Raji (cell line): ENCODE data around the gene ANKH.

Experiments used
- POLR2A ChIP-seq: IDR thresholded peaks from 2 replicates; pipeline ENCODE4 v1.6.1; 2011; ENCODE audit warnings: low read depth, low read length, control low read depth; ENCODE audit not compliant: insufficient read depth

The ANKH gene

DNA sequence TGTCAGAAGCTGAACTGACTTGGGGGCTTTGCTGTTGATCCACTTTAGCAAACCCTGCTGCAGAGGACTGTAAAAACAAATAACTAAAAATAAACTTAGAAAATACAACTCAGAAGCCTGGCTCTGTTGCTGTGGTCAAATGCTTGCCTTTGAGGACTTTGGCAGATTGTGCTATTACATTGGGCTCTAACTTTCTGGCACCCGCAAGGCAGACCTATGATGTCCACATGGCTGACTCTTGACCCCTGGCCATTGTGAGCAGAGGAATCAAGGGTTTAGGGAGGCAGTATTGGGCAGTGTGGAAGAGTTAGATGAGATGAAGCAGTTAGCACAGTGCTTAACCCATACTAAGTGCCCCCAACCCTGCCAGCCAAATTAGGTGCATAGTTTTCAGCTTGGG is 173.1 kb downstream of the ANKH start:
- TF ChIP-seq POLR2A: no peak

DNA sequence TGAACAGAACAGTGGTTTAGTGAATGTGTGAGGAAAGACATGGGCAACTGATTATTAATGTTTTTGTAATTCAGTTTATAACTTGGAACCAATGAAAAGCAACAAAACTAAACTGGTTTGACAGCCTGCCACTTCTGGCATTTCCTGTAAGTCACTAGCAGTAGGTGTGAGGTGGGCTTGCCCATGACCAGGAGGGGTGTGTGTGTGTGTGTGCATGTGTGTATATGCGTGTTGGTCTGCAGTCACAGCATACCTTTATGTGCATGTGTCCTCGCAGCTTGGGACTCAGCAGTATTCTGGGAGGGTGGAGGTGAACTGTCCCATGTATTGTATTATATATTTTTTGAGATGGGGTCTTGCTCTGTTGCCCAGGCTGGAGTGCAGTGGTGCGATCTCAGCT is 174.7 kb downstream of the ANKH start:
- no peak for TF ChIP-seq POLR2A

DNA sequence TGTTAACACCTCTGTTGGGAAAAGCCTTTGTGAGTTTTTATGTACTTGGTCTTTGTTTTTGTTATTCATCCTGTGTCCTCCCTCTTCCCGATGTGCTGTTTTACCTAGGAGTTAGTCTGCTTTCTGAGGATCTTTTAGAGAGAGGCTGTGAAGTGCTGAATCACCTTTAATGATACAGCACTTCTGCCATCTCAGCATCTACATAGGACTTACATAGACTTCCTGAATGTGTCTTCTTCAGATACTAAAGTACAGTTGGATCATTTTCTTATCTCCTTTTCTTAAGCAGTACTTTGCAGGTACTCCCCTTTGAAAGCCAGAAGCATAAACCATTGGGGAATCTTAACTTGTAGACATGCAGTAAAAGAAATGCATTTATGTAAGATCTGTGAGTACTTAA is 175.5 kb downstream of the ANKH start:
- TF ChIP-seq POLR2A: no peak

DNA sequence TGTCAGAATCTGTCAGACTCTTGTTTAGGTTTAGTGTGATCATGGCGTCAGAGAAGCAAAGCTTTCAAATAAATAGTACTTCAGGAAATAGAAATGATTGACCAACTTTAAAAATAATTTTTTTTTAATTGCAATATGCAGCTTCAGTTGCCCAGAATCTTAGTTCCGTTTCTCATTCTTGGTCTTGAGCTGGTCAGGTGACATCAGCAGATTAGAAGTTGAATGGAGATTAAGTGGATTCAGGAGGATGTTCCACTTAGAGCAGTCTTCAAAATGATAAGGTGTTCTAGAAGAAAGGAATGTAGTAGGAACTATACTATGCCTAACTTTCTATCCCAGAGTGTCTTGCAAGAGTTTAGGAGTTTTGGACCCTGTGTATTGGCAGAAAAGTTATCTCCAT is 176.4 kb downstream of the ANKH start:
- TF ChIP-seq POLR2A: no peak

DNA sequence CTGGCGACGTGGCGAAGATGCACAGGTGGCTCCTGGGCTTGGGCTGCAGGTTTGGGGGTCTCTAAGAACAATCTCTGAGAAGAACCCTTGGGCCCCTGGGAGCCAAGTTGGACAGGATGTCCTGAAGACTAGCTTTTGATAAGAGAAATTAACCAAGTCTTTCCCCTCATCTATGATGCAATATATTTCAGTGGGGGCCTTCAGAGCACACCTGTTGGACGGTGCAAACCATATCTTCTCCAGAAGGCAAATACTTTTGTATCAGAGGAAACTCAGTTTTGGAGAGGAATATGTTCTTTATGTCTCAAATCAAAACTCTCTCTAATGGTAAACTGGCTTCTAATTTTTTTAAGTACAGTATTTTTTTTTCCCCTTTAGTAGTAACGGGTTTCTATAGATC is 178.5 kb downstream of the ANKH start:
- TF ChIP-seq POLR2A: no peak

DNA sequence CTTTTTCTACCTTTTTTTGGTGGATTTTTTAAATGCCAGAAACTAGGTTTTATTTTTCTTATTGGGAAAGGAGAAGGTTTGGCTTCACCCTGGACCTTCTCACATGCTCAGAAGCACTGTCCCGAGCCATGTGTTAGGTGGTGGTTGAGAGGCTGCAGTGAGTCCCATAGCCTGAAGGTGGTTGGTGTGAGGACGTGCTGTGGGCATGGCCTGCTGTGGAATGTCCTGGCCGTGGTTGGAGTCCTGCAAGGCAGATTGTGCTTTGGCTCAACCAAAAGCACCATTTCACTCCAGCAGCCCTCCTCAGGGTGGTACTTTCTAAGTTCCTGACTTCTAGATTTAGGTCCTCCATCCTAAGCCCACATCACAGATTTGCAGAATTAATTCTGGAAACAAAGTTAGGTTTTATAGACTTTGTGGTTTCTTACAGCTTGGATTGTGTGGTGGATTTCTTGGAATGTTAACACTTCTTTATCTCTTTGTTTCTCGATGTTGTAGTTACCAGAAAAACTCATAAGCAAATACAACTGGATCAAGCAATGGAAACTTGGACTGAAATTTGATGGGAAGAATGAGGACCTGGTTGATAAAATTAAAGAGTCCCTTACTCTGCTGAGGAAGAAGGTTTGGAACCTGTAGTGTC is 184.4 kb downstream of the ANKH start:
- no peak for TF ChIP-seq POLR2A

DNA sequence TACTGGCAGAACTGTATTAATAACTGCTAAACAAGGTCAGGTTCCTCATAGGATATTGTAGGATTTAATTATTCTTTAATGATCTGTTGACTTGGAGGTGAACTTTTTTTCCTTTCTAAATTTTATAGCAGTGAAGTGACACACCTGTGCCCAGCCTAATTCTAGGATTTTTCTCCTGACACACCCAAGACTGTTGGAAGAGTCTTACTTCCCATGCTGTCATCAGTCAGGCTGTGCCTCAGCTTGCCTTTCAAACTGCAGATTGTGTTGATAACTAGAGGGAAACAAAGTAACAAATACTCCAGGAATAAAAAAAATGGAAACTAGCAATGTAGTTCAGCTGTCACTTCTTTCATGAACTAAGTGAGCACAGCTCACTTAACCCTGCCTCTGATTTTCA is 185.1 kb downstream of the ANKH start:
- TF ChIP-seq POLR2A: no peak

DNA sequence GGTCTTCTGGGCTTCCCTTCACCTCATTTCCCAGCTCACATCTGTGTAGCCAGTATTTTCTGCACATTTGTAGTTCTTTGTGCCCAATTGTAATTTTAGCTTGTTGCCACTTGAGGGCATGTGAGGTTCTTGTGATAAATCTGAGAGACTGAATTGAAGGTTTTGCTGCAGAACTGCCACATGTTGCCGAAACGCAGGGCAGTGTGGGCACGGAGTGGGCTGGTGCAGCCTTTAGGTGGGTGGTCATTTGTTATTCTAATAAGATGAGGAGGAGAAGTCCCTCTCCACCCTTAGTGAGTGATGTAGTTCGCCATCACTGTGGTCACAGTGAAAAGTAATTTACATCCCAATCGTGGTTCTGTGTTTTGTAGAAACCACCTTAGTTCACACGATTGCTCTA is 185.8 kb downstream of the ANKH start:
- TF ChIP-seq POLR2A: peak; percentile 47; the same call in 1 of the 2 replicates

DNA sequence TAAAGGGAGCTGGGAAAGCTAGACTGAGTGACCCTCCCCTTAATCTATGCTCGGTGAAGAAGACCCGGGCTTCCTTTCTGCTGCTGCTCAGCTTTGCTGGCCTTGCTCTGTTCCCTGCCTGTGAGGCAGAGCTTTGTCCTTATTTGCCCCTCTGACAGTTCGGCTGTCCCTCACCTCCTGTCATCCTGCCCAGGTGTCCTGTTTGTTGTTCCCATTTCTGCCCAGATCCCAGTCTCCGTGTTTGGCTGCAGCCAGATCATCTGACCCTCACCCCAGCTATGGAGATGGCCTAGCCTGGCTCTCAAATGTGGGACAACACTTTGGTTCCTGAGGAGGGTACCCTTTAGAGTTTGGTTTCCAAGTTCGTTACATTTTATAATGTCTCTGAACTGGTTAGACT is 186.8 kb downstream of the ANKH start:
- TF ChIP-seq POLR2A: no peak

DNA sequence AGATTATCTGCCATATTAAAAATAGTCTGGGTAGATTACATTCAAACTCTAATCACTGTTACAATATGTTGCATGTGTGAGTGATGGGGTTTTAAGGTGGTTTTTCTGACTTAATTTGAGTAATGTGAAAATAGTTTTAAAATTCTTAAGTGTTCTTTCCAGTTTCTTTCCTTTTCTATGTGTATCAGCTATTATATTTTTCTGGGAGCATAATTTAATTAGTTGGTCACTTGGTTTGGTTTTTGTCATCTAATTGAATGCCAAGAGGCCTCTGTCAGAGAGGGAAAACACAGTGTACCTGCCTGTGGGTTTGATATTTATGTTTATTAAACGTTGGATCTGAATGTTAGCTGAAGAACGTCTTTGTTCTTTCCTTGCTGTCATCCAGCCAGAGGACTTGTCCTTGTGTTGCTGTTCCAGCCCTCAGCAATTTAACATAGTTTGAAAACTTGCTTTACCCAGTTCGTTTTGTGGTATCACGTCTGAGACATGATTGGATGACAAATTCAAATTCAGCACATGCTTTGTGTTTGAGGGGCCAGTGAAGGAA is 187.6 kb downstream of the ANKH start:
- TF ChIP-seq POLR2A: no peak

DNA sequence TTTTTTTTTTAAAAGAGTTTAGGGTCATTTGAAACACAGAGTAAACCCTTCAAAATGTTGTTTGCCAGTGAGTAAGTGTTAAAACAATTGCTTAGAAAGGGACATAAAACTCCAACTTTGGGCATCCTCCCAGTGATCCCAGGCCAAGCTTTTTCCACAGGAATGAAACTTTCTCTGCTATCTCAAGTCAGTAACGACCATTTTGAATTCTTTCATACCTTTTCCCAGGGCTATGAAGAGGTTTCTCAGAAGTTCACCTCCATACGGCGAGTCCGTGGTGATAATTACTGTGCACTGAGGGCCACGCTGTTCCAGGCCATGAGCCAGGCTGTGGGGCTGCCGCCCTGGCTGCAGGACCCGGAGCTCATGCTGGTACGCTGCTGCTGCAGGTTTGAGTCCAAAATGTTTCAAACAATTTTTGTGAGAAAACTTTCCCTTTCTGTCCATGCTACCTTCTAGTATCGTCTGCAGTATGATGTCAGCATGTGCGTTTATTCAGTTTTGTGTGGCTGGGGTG is 190.3 kb downstream of the ANKH start:
- no peak for TF ChIP-seq POLR2A

DNA sequence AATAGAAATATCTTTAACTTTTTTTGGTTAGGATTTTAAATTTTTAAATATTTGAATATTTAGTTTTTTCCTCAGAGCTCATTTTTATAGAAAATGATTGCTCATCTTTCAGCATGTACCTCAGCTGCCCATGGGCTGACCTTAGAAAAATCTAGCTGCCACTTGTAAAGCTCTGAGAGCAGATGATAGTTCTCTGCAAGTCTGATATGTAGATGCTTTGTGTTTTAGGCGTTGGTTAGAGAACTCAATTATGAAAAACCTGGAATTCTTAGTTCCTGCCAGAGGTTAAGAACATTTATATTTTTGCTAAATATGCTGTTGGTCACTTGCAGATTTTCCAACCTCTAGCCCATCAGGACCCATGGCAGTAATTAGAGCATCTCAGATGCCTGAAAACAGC is 192.0 kb downstream of the ANKH start:
- no peak for TF ChIP-seq POLR2A

DNA sequence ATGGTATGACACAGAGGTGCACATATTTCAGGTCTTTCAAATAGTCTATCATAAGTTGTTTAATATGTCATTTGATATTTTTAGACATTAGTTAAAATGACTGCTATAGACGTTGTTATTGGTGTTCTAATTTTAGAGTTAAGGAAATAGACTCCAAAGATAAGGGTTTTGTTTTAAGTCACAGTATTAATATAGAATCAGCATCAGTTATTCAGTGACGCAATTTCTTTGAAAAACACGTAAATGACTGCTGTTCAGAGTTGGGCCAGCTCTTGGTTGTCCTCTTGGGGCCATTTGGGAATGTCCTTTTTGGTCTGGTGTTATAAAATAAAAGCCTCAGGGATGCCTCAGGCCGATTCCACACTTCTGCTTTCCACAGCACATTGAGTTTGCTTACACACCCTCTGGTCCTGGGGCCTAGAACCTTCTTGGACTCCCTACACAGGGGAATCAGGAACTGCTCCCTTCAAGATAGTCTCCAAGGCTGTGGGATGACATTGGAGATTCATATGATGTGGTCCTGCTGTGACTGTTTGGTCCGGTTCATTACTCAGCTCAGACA is 192.7 kb downstream of the ANKH start:
- TF ChIP-seq POLR2A: no peak

DNA sequence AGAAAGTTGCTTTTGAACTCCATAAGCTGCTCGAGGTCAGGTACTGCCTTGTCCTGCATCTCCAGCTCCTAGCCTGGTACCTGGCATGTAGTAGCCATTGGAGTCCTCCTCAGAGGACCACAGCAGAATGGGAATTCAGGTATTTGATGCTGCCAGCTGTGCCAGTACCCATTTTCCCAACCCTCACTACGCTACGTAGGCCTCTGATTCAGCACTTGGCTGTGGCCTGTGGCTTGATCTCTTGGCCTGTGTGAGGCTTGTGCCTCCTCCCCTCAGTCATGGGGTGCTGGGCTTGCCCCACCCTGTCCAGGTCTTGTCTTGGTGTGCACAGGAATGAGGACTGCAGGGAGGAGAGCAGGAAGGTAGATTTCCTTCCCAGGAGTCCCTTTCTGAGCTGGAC is 195.3 kb downstream of the ANKH start:
- no peak for TF ChIP-seq POLR2A

DNA sequence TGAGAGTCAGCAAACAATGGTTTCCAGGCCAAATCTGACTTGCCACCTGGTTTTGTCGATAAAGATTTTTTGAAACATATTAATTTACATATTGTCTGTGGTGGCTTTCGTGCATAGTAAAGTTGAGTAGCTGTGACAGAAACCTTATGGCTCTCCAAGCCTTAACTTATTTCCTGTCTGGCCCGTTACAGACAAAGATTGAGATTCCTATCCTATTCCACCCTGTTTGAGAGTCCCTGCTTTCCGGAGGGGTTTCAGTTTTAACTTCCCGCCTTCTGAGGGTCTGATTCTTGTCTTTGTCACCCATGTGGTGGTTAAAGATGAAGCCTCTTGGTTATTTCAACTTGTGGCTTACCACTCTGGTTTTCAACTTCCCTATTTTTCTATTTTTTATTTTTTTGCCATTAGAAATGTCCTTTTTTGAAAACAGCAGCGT is 195.7 kb downstream of the ANKH start:
- no peak for TF ChIP-seq POLR2A

DNA sequence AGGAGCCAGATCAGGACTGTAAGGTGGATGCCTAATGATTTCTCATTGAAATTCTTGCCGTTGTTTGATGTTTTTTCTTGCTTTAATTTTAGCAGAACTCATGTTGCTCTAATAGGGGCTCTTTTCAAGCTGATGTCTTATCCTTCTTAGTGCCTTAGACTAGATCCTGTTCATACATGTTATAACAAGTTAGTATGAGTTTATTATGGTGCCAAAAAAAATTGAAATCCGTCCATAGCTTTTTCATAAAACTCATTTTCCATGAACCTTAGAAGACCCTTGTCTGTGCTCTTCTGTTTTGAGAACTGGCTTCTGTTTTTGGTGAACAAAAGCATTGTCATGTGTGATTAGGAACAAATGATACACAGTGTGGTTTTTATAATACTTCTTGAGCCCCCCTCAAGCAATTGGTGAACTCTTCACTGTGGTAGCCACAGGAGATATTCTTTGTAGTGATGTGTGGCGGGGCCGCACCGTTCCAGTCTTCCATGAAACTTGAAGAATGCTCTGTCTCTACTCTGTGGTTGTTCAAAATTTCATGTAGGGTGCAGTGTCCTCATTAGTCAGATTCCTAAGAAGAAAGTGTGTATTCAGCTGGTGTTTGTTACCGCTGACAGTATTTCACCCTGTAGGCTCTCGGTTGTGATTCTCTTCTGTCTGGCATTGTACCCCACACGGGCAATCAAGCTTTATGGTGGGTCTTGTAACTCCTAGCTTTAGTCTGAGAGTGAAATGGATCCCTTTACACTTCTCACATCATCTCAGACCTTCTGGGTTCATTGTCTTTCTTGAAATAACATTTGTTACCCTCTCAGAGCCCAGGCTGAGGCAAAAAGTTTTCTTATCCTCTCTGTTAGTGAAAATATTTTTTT is 196.4 kb downstream of the ANKH start:
- no peak for TF ChIP-seq POLR2A
